Right lobe of liver (tissue), 6 donors: ENCODE measurements around the gene CHRDL1. TPM values are rescaled to one million over a fixed set of nuclear protein-coding genes. Genes with fewer than 3 reads are reported as not detected.
"Not testable (repeated sequence)": the region's sequence is repeated elsewhere in the genome, so short reads cannot be mapped to it uniquely, and the experiment has no call there.

Source experiments
- ATAC-seq, 4 donors: fragments of 200-7000 bp; cut with Tn5 transposase; one replicate each; pipeline ENCODE4 v1.9.1; 2020; ENCODE audit warnings: mild to moderate bottlenecking in 4 of 4, moderate library complexity in 4 of 4
- DNase-seq, 3 donors: peaks; one replicate each; pipeline ENCODE4 v3.0.0-alpha.2; 2020
- H3K27ac ChIP-seq, 3 donors: fragments of 200-600 bp; one replicate each; pipeline ENCODE4 v1.8.0; 2022
- H3K27me3 ChIP-seq, 2 donors: fragments of 200-600 bp; one replicate each; pipeline ENCODE4 v1.8.0; 2022
- H3K36me3 ChIP-seq, 4 donors: fragments of 200-600 bp; sonication (generic) in 1 of 4; one replicate each; pipeline versions ENCODE4 v1.5.1 to v1.8.0; 2017 to 2022; ENCODE audit warnings: control low read depth in 1 of 4
- H3K4me1 ChIP-seq, 4 donors: fragments of 200-600 bp; sonication (generic) in 1 of 4; one replicate each; pipeline versions ENCODE4 v1.5.1 to v1.8.0; 2017 to 2022; ENCODE audit warnings: control low read depth in 1 of 4
- H3K4me3 ChIP-seq, 3 donors: fragments of 200-600 bp; one replicate each; pipeline ENCODE4 v1.8.0; 2022
- H3K9me3 ChIP-seq, 4 donors: fragments of 200-600 bp; sonication (generic) in 1 of 4; one replicate each; pipeline versions ENCODE4 v1.5.1 to v1.8.0; 2017 to 2022; ENCODE audit warnings: control low read depth in 1 of 4
- CTCF ChIP-seq, 4 donors: fragments of 200-600 bp in 3 of 4; fragments of 450-650 bp in 1 of 4; IDR thresholded peaks; one replicate each; pipeline versions ENCODE4 v1.5.1 to v1.8.0; 2016 to 2022; ENCODE audit warnings: antibody characterized with exemption in 4 of 4, mild to moderate bottlenecking in 2 of 4
- POLR2A ChIP-seq: fragments of 450-650 bp; IDR thresholded peaks from one replicate; pipeline ENCODE4 v1.6.1; 2017; ENCODE audit warnings: antibody characterized with exemption, mild to moderate bottlenecking
- WGBS: methylation state at CpG from one replicate; pipeline ENCODE4 v1.1.6; 2018; ENCODE audit warnings: low coverage, low lambda C conversion rate; ENCODE audit not compliant: insufficient coverage; ENCODE audit errors: missing lambda C conversion rate; 5-methylcytosine and 5-hydroxymethylcytosine counted together
- intact Hi-C, 2 donors: fragments of 100-400 bp; cut with DNase I; formaldehyde crosslinking; loops; one replicate each; pipeline versions ENCODE4 v1.11.2 to v1.14.1; 2022
- total RNA-seq, 6 experiments: library from RNA; depleted of rRNA in 2 of 6; stranded (reverse); fragments of >200 nt in 2 of 6; fragmentation: NEBNext Ultra II Directional in 3 of 6; extraction: Animal tissue kit (Norgen Biotek cat#: 25700) in 3 of 6; gene quantifications; one replicate each; pipeline versions ENCODE4 v1.1.0 to v1.2.4, GENCODE V29; 2016 to 2023
- donor health status: DM: no; HTN: yes; CAD: no.
- donor health status: DM: no; HTN: no; CAD: no.
- donor health status: DM: no; HTN: no; CAD: no.
- donor health status: DM: no; HTN: yes; CAD: no.
- donor health status: DM: no; HTN: yes; CAD: no.

The CHRDL1 gene
- total RNA-seq, 6 experiments from 2014 or later: 0.05 to 0.56 (median 0.21) TPM

- intact Hi-C loops: no loop called here
- no peaks in the 10 kb centered on the region for H3K4me1 ChIP-seq
- H3K9me3 ChIP-seq: peaks cover 0 to 4% (median 0%) of the 10 kb centered on the region in 4 donors
- no peak overlapping the region for H3K4me3 ChIP-seq
- 86% methylated on average over 2 of the region's 2 CpGs for WGBS
- DNase-seq (no peak), ATAC-seq (no peak)
- no peaks in the 10 kb centered on the region for H3K36me3 ChIP-seq
- H3K27me3 ChIP-seq: peaks cover 0 to 5% of the 10 kb centered on the region in 2 donors
- H3K27ac ChIP-seq: no peak overlapping the region
- TF ChIP-seq POLR2A (no peak), CTCF (IDR thresholded peaks at IDR 0.05) (no peak)
Observed at GRCh38 chrX:110825972-110826371, 30.4 kb upstream of the CHRDL1 start.

- H3K4me1 ChIP-seq, H3K9me3 ChIP-seq, H3K4me3 ChIP-seq, ATAC-seq, H3K36me3 ChIP-seq, H3K27me3 ChIP-seq, H3K27ac ChIP-seq, DNase-seq, intact Hi-C loops: not testable (repeated sequence)
- 80% methylated on average over 1 of the region's 1 CpG for WGBS
Observed at GRCh38 chrX:110816543-110816942, 20.9 kb upstream of the CHRDL1 start.

GRCh38 chrX:110806145-110806544 is 10.5 kb upstream of the CHRDL1 start:
- 52% methylated on average over 4 of the region's 4 CpGs for WGBS
- Histone ChIP-seq H3K4me3 (no peak overlapping the region), H3K4me1 (no peaks in the 10 kb centered on the region), H3K27me3 (no peaks in the 10 kb centered on the region), H3K9me3 (no peaks in the 10 kb centered on the region), H3K36me3 (no peaks in the 10 kb centered on the region), H3K27ac (no peak overlapping the region)
- intact Hi-C loops: no loop called here
- ATAC-seq (no peak), DNase-seq (no peak)
- TF ChIP-seq POLR2A (no peak), CTCF (IDR thresholded peaks at IDR 0.05) (no peak)

- Histone ChIP-seq H3K27me3 (no peaks in the 10 kb centered on the region), H3K9me3 (no peaks in the 10 kb centered on the region), H3K27ac (no peak overlapping the region), H3K36me3 (no peaks in the 10 kb centered on the region), H3K4me1 (no peaks in the 10 kb centered on the region), H3K4me3 (no peak overlapping the region)
- intact Hi-C loops: no loop called here
- DNase-seq: no peak
- no peak for ATAC-seq
- WGBS: 31% methylated on average over 1 of the region's 1 CpG
- TF ChIP-seq CTCF (IDR thresholded peaks at IDR 0.05) (no peak), POLR2A (no peak)
Observed at GRCh38 chrX:110805303-110805702, 9.7 kb upstream of the CHRDL1 start.

GRCh38 chrX:110804446-110804845 is 8.8 kb upstream of the CHRDL1 start:
- no peak for DNase-seq
- TF ChIP-seq POLR2A: no peak
- TF ChIP-seq CTCF (IDR thresholded peaks at IDR 0.05): no peak
- Histone ChIP-seq H3K27ac (no peak overlapping the region), H3K4me1 (no peaks in the 10 kb centered on the region), H3K36me3 (no peaks in the 10 kb centered on the region), H3K4me3 (no peak overlapping the region), H3K9me3 (no peaks in the 10 kb centered on the region), H3K27me3 (no peaks in the 10 kb centered on the region)
- WGBS: 52% methylated on average over 4 of the region's 4 CpGs
- no peak for ATAC-seq
- intact Hi-C loops: no loop called here
